ENCODE data around the gene PRDX3.

DNA sequence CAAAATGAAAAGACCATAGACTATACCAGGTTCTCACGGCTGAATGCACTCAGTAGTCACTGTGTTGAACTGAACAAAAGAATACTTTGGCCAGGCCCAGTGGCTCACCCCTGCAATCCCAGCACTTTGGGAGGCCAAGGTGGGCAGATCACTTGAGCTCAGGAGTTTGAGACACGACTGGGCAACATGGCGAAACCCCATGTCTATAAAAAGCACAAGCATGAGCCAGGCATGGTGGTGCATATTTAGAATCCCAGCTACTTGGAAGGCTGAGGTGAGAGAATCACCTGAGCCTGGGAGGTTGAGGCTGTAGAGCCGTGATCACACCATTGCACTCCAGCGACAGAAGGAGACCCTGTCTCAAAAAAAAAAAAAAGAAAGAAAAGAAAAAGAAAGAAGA lies 25.6 kb downstream of the PRDX3 start:
- TF ChIP-seq, protein P1, sequence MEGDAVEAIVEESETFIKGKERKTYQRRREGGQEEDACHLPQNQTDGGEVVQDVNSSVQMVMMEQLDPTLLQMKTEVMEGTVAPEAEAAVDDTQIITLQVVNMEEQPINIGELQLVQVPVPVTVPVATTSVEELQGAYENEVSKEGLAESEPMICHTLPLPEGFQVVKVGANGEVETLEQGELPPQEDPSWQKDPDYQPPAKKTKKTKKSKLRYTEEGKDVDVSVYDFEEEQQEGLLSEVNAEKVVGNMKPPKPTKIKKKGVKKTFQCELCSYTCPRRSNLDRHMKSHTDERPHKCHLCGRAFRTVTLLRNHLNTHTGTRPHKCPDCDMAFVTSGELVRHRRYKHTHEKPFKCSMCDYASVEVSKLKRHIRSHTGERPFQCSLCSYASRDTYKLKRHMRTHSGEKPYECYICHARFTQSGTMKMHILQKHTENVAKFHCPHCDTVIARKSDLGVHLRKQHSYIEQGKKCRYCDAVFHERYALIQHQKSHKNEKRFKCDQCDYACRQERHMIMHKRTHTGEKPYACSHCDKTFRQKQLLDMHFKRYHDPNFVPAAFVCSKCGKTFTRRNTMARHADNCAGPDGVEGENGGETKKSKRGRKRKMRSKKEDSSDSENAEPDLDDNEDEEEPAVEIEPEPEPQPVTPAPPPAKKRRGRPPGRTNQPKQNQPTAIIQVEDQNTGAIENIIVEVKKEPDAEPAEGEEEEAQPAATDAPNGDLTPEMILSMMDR (IDR thresholded peaks at IDR 0.05; ENCODE audit: low read depth, low read length) = no peak
- TF ChIP-seq POLR2A (IDR thresholded peaks at IDR 0.05; ENCODE audit: extremely low read depth, insufficient read length) (no peak), MYC (IDR thresholded peaks at IDR 0.05; ENCODE audit: low read depth, low read length) (no peak)
- TF ChIP-seq, protein P2, sequence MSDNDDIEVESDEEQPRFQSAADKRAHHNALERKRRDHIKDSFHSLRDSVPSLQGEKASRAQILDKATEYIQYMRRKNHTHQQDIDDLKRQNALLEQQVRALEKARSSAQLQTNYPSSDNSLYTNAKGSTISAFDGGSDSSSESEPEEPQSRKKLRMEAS (IDR thresholded peaks at IDR 0.05; ENCODE audit: low read depth, low read length) = no peak
